GM23338 (cell line): ENCODE results near the gene ARID1B. TPM values are rescaled to one million over a fixed set of nuclear protein-coding genes. Genes with fewer than 3 reads are reported as not detected.

ENCODE experiments used
- ATAC-seq: fragments of 200-7000 bp; cut with Tn5 transposase; 3 replicates; pipeline ENCODE4 v1.9.1; 2020
- DNase-seq: peaks from one replicate; pipeline ENCODE4 v3.0.0-alpha.2; 2015; ENCODE audit warnings: low spot score
- H2AFZ ChIP-seq: fragments of 200-600 bp; sonication (generic); 2 replicates; pipeline ENCODE4 v1.8.0; 2016; ENCODE audit warnings: antibody characterized with exemption, mild to moderate bottlenecking, moderate library complexity
- H3F3A ChIP-seq: fragments of 200-600 bp; sonication (generic); replicated peaks from 2 replicates; pipeline ENCODE4 v1.8.0; 2017; ENCODE audit warnings: antibody characterized with exemption, mixed run types, low read depth
- H3K27ac ChIP-seq: fragments of 200-600 bp; sonication (generic); 2 replicates; pipeline ENCODE4 v1.6.1; 2016; ENCODE audit warnings: low read depth
- H3K27me3 ChIP-seq: fragments of 200-600 bp; sonication (generic); 2 replicates; pipeline ENCODE4 v1.8.0; 2016; ENCODE audit warnings: mild to moderate bottlenecking, mixed run types, moderate library complexity; ENCODE audit not compliant: insufficient read depth
- H3K36me3 ChIP-seq: fragments of 200-600 bp; sonication (generic); 2 replicates; pipeline ENCODE4 v1.8.0; 2016; ENCODE audit warnings: mild to moderate bottlenecking; ENCODE audit not compliant: insufficient read depth
- H3K4me1 ChIP-seq: fragments of 200-600 bp; sonication (generic); 2 replicates; pipeline ENCODE4 v1.8.0; 2016; ENCODE audit warnings: mild to moderate bottlenecking, moderate library complexity; ENCODE audit not compliant: insufficient read depth
- H3K4me2 ChIP-seq: fragments of 200-600 bp; sonication (generic); 2 replicates; pipeline ENCODE4 v1.7.1; 2017; ENCODE audit warnings: mixed run types
- H3K4me3 ChIP-seq: fragments of 200-600 bp; sonication (generic); 2 replicates; pipeline ENCODE4 v1.6.1; 2016; ENCODE audit warnings: mixed run types
- H3K79me2 ChIP-seq: fragments of 200-600 bp; sonication (generic); replicated peaks from 2 replicates; pipeline ENCODE4 v1.8.0; 2017; ENCODE audit warnings: mild to moderate bottlenecking; ENCODE audit not compliant: insufficient read depth
- H3K9me2 ChIP-seq: fragments of 200-600 bp; sonication (generic); 2 replicates; pipeline ENCODE4 v1.8.0; 2017; ENCODE audit not compliant: insufficient read depth
- H4K20me1 ChIP-seq: fragments of 200-600 bp; sonication (generic); replicated peaks from 2 replicates; pipeline ENCODE4 v1.8.0; 2017; ENCODE audit warnings: mild to moderate bottlenecking; ENCODE audit not compliant: insufficient read depth
- H3K27ac Mint-ChIP-seq: 2 replicates; pipeline ENCODE4 v1.8.0; 2020; ENCODE audit warnings: inconsistent platforms, mild to moderate bottlenecking, moderate library complexity, mixed read lengths
- H3K27me3 Mint-ChIP-seq: 3 replicates; pipeline ENCODE4 v1.8.0; 2022; ENCODE audit warnings: low read depth, mild to moderate bottlenecking, moderate library complexity, mixed read lengths, inconsistent platforms; ENCODE audit not compliant: insufficient read depth, poor library complexity
- H3K36me3 Mint-ChIP-seq: 3 replicates; pipeline ENCODE4 v1.8.0; 2021; ENCODE audit warnings: low read depth, mild to moderate bottlenecking, inconsistent platforms, moderate library complexity, mixed read lengths
- H3K4me1 Mint-ChIP-seq: 3 replicates; pipeline ENCODE4 v1.8.0; 2020; ENCODE audit warnings: mild to moderate bottlenecking, inconsistent platforms, mixed read lengths
- H3K4me3 Mint-ChIP-seq: 3 replicates; pipeline ENCODE4 v1.8.0; 2021; ENCODE audit warnings: moderate library complexity, mild to moderate bottlenecking, inconsistent platforms, mixed read lengths
- H3K9me3 Mint-ChIP-seq: 3 replicates; pipeline ENCODE4 v1.8.0; 2020; ENCODE audit warnings: moderate library complexity, mild to moderate bottlenecking, inconsistent platforms, mixed read lengths
- CREB1 ChIP-seq: fragments of 250-450 bp; sonication (Bioruptor Pico); IDR thresholded peaks from 2 replicates; pipeline ENCODE4 v1.5.0; 2020; ENCODE audit warnings: low read depth, mild to moderate bottlenecking, moderate library complexity
- CTCF ChIP-seq, 2 experiments: fragments of 200-600 bp in 1 of 2; sonication (generic) in 1 of 2; conservative IDR thresholded peaks; 2 replicates each; pipeline versions ENCODE4 v1.5.1 to v1.6.1; 2016 to 2017; ENCODE audit warnings: antibody characterized with exemption in 2 of 2, low read depth in 2 of 2, mild to moderate bottlenecking in 2 of 2, moderate library complexity in 1 of 2
- EZH2 ChIP-seq: fragments of 200-600 bp; sonication (generic); IDR thresholded peaks from one replicate; pipeline ENCODE4 v1.8.0; 2017; ENCODE audit warnings: antibody characterized with exemption, mild to moderate bottlenecking, low read depth; ENCODE audit not compliant: unreplicated experiment
- EZH2phosphoT487 ChIP-seq: fragments of 200-600 bp; sonication (generic); IDR thresholded peaks from one replicate; pipeline ENCODE4 v1.8.1; 2018; ENCODE audit warnings: antibody characterized with exemption; ENCODE audit not compliant: unreplicated experiment
- JUNB ChIP-seq: IDR thresholded peaks from one replicate; pipeline ENCODE4 v1.6.1; 2016; ENCODE audit warnings: antibody characterized with exemption; ENCODE audit not compliant: unreplicated experiment
- NANOG ChIP-seq: IDR thresholded peaks from 2 replicates; pipeline ENCODE4 v1.6.1; 2016; ENCODE audit warnings: antibody characterized with exemption, borderline replicate concordance
- POLR2AphosphoS5 ChIP-seq: IDR thresholded peaks from 2 replicates; pipeline ENCODE4 v1.6.1; 2016; ENCODE audit warnings: antibody characterized with exemption, low read depth
- ZNF331 ChIP-seq: fragments of 250-450 bp; sonication (Bioruptor Pico); IDR thresholded peaks from 2 replicates; pipeline ENCODE4 v1.5.0; 2020; ENCODE audit warnings: low read depth, mild to moderate bottlenecking, moderate library complexity
- polyA plus RNA-seq: library from polyadenylated mRNA; unstranded; fragments of >200 nt; fragmentation: Nextera tagmentation; extraction: Ambion mirVana; gene quantifications from 2 replicates; pipeline ENCODE4 v1.2.1, GENCODE V29; 2016
- total RNA-seq: library from RNA; depleted of rRNA; stranded (reverse); fragments of >200 nt; shearing (Covaris generic); gene quantifications from 2 replicates; pipeline ENCODE4 v1.2.3, GENCODE V29; 2014
- TF ChIP-seq, protein P1 (sequence below): IDR thresholded peaks from one replicate; pipeline ENCODE4 v1.6.1; 2018; ENCODE audit warnings: antibody characterized with exemption; ENCODE audit not compliant: unreplicated experiment
- TF ChIP-seq, protein P2 (sequence below): IDR thresholded peaks from 2 replicates; pipeline ENCODE4 v1.6.1; 2016; ENCODE audit warnings: antibody characterized with exemption

Gene ARID1B
- total and polyA plus RNA-seq, 2 experiments from 2014 or later, result 59.3 to 72.2 TPM

GRCh38 chr6:157213426-157213825 is 436.2 kb downstream of the ARID1B start (continued):
- TF ChIP-seq, protein P1, sequence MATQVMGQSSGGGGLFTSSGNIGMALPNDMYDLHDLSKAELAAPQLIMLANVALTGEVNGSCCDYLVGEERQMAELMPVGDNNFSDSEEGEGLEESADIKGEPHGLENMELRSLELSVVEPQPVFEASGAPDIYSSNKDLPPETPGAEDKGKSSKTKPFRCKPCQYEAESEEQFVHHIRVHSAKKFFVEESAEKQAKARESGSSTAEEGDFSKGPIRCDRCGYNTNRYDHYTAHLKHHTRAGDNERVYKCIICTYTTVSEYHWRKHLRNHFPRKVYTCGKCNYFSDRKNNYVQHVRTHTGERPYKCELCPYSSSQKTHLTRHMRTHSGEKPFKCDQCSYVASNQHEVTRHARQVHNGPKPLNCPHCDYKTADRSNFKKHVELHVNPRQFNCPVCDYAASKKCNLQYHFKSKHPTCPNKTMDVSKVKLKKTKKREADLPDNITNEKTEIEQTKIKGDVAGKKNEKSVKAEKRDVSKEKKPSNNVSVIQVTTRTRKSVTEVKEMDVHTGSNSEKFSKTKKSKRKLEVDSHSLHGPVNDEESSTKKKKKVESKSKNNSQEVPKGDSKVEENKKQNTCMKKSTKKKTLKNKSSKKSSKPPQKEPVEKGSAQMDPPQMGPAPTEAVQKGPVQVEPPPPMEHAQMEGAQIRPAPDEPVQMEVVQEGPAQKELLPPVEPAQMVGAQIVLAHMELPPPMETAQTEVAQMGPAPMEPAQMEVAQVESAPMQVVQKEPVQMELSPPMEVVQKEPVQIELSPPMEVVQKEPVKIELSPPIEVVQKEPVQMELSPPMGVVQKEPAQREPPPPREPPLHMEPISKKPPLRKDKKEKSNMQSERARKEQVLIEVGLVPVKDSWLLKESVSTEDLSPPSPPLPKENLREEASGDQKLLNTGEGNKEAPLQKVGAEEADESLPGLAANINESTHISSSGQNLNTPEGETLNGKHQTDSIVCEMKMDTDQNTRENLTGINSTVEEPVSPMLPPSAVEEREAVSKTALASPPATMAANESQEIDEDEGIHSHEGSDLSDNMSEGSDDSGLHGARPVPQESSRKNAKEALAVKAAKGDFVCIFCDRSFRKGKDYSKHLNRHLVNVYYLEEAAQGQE, result no peak
- TF ChIP-seq EZH2phosphoT487, result no peak
- TF ChIP-seq NANOG, result no peak
- no peak for TF ChIP-seq POLR2AphosphoS5

GRCh38 chr6:157213907-157214565 is 436.9 kb downstream of the ARID1B start:
- H3K4me3 ChIP-seq, result no peak overlapping the region
- no peak for DNase-seq
- TF ChIP-seq POLR2AphosphoS5, result no peak
- TF ChIP-seq EZH2, result no peak
- no peak for TF ChIP-seq EZH2phosphoT487
- TF ChIP-seq, protein P2, sequence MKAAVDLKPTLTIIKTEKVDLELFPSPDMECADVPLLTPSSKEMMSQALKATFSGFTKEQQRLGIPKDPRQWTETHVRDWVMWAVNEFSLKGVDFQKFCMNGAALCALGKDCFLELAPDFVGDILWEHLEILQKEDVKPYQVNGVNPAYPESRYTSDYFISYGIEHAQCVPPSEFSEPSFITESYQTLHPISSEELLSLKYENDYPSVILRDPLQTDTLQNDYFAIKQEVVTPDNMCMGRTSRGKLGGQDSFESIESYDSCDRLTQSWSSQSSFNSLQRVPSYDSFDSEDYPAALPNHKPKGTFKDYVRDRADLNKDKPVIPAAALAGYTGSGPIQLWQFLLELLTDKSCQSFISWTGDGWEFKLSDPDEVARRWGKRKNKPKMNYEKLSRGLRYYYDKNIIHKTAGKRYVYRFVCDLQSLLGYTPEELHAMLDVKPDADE, result no peak
- TF ChIP-seq ZNF331, result no peak
- TF ChIP-seq JUNB, result no peak
- TF ChIP-seq NANOG, result no peak
- no peak for TF ChIP-seq CTCF (conservative IDR thresholded peaks at IDR 0.05; ENCODE audit: low read depth in 2 of 2)
- no peak for TF ChIP-seq CREB1 (CRISPR knock-in tag)
- TF ChIP-seq, protein P1, result no peak

More at GRCh38 chr6:157213907-157214565, 436.9 kb downstream of the ARID1B start:
- Histone ChIP-seq H2AFZ (no peak overlapping the region), H3K27ac (no peak overlapping the region), H3K27me3 (no peaks in the 10 kb centered on the region), H3F3A (no peaks in the 10 kb centered on the region), H4K20me1 (no peaks in the 10 kb centered on the region), H3K79me2 (no peaks in the 10 kb centered on the region), H3K4me2 (no peak overlapping the region), H3K9me2 (peaks cover 2% of the 10 kb centered on the region; the same call in 1 of the 2 replicates), H3K36me3 (no peaks in the 10 kb centered on the region), H3K4me1 (no peaks in the 10 kb centered on the region)
- no peak overlapping the region for H3K27ac Mint-ChIP-seq
- no peak for ATAC-seq
- H3K4me3 Mint-ChIP-seq, result no peak overlapping the region
- no peaks in the 10 kb centered on the region for H3K36me3 Mint-ChIP-seq
- no peaks in the 10 kb centered on the region for H3K27me3 Mint-ChIP-seq
- H3K4me1 Mint-ChIP-seq, result no peaks in the 10 kb centered on the region
- H3K9me3 Mint-ChIP-seq, result no peaks in the 10 kb centered on the region
